ENCODE results near the gene UBR2. TPM values are rescaled to one million over a fixed set of nuclear protein-coding genes. Genes with fewer than 3 reads are reported as not detected.

Gene UBR2
- total and polyA plus RNA-seq, 2 of the 13 experiments (the other 11 are each of a cell fraction or from before 2014, with no cell fraction given), result 17.6 to 29.3 TPM

DNA sequence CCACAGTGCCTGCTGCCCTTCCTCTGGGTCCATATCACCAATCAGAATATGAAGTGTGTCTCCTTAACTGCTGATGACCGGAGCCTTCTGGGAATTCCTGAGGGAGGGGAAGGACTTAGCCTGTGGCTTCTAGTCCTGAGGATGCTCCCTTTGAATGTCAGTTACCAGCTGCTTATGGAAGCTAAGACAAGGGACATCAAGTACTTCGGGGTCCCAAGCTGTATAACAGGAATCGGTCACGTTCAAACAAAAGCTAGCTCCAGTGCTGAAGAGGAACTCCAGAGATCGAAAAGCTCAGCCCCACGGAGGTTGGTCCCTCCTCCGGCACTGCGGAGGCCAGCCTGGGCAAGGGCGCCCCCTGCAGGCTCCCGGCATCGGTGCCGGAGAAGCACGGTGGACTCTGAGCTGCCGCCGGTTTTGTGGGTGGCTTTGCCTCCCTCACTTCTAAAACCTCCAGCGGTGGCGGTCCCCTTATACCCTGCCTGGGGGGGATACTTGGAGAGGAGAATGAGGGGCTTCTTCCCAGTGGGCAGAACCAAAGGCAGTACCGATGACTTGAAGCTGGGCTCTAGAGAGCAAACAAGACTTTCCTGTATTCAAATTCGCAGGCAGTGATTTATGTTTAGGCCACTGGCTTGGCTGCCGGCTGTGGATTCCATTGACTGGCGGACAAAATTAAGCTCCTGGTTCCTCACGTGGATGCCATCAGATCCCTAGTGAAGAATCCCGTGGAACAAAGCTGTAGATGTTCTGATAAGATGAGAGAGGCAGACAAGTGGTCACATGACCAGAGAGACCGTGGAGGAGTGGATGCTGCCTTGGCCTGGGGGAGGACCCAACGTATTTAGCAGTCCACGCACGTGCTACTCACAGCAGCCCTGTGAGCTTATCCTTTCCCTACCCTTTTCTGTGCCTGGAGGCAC is 16.2 kb upstream of the UBR2 start (continued):
- TF ChIP-seq ZNF550 (CRISPR knock-in tag; IDR thresholded peaks at IDR 0.05; ENCODE audit: borderline replicate concordance) (no peak), YY1 (IDR thresholded peaks at IDR 0.05; ENCODE audit: insufficient read depth, insufficient replicate concordance, low read depth, low read length) (peak; percentile 52), HES4 (CRISPR knock-in tag; IDR thresholded peaks at IDR 0.05; ENCODE audit: borderline replicate concordance) (no peak), MYC (CRISPR knock-in tag; IDR thresholded peaks at IDR 0.05; ENCODE audit: borderline replicate concordance) (0 out of 2 replicates have a peak, but pooled peaks have one; percentile 7), KDM5A (IDR thresholded peaks at IDR 0.05; ENCODE audit: borderline replicate concordance, low read length) (no peak), ZNF33A (CRISPR knock-in tag; IDR thresholded peaks at IDR 0.05; ENCODE audit: borderline replicate concordance) (no peak), ZNF747 (CRISPR knock-in tag; IDR thresholded peaks at IDR 0.05; ENCODE audit: borderline replicate concordance) (no peak; the same call in 1 of the 2 replicates), HOXA7 (CRISPR knock-in tag; IDR thresholded peaks at IDR 0.05) (no peak), MIXL1 (CRISPR knock-in tag; IDR thresholded peaks at IDR 0.05) (0 out of 2 replicates have a peak, but pooled peaks have one; percentile 31), NFIC (IDR thresholded peaks at IDR 0.05; ENCODE audit: low read length) (no peak), NFKBIZ (CRISPR knock-in tag; IDR thresholded peaks at IDR 0.05) (no peak), ZNF878 (CRISPR knock-in tag; IDR thresholded peaks at IDR 0.05) (no peak)
- TF ChIP-seq, protein P1, sequence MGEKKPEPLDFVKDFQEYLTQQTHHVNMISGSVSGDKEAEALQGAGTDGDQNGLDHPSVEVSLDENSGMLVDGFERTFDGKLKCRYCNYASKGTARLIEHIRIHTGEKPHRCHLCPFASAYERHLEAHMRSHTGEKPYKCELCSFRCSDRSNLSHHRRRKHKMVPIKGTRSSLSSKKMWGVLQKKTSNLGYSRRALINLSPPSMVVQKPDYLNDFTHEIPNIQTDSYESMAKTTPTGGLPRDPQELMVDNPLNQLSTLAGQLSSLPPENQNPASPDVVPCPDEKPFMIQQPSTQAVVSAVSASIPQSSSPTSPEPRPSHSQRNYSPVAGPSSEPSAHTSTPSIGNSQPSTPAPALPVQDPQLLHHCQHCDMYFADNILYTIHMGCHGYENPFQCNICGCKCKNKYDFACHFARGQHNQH (CRISPR knock-in tag; IDR thresholded peaks at IDR 0.05), result 0 out of 2 replicates have a peak, but pooled peaks have one; percentile 36
- TF ChIP-seq, protein P2, sequence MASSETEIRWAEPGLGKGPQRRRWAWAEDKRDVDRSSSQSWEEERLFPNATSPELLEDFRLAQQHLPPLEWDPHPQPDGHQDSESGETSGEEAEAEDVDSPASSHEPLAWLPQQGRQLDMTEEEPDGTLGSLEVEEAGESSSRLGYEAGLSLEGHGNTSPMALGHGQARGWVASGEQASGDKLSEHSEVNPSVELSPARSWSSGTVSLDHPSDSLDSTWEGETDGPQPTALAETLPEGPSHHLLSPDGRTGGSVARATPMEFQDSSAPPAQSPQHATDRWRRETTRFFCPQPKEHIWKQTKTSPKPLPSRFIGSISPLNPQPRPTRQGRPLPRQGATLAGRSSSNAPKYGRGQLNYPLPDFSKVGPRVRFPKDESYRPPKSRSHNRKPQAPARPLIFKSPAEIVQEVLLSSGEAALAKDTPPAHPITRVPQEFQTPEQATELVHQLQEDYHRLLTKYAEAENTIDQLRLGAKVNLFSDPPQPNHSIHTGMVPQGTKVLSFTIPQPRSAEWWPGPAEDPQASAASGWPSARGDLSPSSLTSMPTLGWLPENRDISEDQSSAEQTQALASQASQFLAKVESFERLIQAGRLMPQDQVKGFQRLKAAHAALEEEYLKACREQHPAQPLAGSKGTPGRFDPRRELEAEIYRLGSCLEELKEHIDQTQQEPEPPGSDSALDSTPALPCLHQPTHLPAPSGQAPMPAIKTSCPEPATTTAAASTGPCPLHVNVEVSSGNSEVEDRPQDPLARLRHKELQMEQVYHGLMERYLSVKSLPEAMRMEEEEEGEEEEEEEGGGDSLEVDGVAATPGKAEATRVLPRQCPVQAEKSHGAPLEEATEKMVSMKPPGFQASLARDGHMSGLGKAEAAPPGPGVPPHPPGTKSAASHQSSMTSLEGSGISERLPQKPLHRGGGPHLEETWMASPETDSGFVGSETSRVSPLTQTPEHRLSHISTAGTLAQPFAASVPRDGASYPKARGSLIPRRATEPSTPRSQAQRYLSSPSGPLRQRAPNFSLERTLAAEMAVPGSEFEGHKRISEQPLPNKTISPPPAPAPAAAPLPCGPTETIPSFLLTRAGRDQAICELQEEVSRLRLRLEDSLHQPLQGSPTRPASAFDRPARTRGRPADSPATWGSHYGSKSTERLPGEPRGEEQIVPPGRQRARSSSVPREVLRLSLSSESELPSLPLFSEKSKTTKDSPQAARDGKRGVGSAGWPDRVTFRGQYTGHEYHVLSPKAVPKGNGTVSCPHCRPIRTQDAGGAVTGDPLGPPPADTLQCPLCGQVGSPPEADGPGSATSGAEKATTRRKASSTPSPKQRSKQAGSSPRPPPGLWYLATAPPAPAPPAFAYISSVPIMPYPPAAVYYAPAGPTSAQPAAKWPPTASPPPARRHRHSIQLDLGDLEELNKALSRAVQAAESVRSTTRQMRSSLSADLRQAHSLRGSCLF (CRISPR knock-in tag; IDR thresholded peaks at IDR 0.05; ENCODE audit: borderline replicate concordance), result no peak
